Loucy (cell line): ENCODE results near the gene TBCD.

Experiments
- H2AFZ ChIP-seq: fragments of 200-600 bp; sonication (generic); 2 replicates; pipeline ENCODE4 v1.6.0; 2016; ENCODE audit warnings: antibody characterized with exemption, mild to moderate bottlenecking, low read length, moderate library complexity
- H3F3A ChIP-seq: fragments of 200-600 bp; 2 replicates; pipeline ENCODE4 v1.6.0; 2016; ENCODE audit warnings: antibody characterized with exemption, low read depth, mild to moderate bottlenecking
- H3K27me3 ChIP-seq: fragments of 200-600 bp; sonication (generic); 2 replicates; pipeline ENCODE4 v1.6.1; 2014; ENCODE audit warnings: low read length, mild to moderate bottlenecking; ENCODE audit not compliant: insufficient read depth, poor library complexity, severe bottlenecking
- H3K36me3 ChIP-seq: fragments of 200-600 bp; sonication (generic); 2 replicates; pipeline ENCODE4 v1.6.1; 2016; ENCODE audit warnings: low read length; ENCODE audit not compliant: insufficient read depth
- H3K4me1 ChIP-seq: fragments of 200-600 bp; sonication (generic); 2 replicates; pipeline ENCODE4 v1.5.1; 2014; ENCODE audit warnings: low read length, mild to moderate bottlenecking; ENCODE audit not compliant: insufficient read depth, poor library complexity, severe bottlenecking
- H3K4me2 ChIP-seq: fragments of 200-600 bp; sonication (generic); 2 replicates; pipeline ENCODE4 v1.6.0; 2014; ENCODE audit warnings: antibody characterized with exemption, low read length, low read depth, mild to moderate bottlenecking; ENCODE audit not compliant: poor library complexity, severe bottlenecking
- H3K4me3 ChIP-seq: fragments of 200-600 bp; sonication (generic); 2 replicates; pipeline ENCODE4 v1.5.1; 2014; ENCODE audit warnings: low read length, mild to moderate bottlenecking, mixed read lengths; ENCODE audit not compliant: poor library complexity, severe bottlenecking
- H3K79me2 ChIP-seq: fragments of 200-600 bp; sonication (generic); 2 replicates; pipeline ENCODE4 v1.6.1; 2014; ENCODE audit warnings: low read length; ENCODE audit not compliant: insufficient read depth
- H3K9ac ChIP-seq: fragments of 200-600 bp; sonication (generic); 2 replicates; pipeline ENCODE4 v1.6.0; 2014; ENCODE audit warnings: mild to moderate bottlenecking, low read depth, low read length, moderate library complexity; ENCODE audit not compliant: poor library complexity, severe bottlenecking
- H3K9me2 ChIP-seq: fragments of 200-600 bp; sonication (generic); replicated peaks from 2 replicates; pipeline ENCODE4 v1.6.1; 2016; ENCODE audit warnings: low read depth, low read length, mixed read lengths
- H3K9me3 ChIP-seq: fragments of 200-600 bp; sonication (generic); 2 replicates; pipeline ENCODE4 v1.6.1; 2014; ENCODE audit warnings: mild to moderate bottlenecking, antibody characterized with exemption, low read length, low read depth; ENCODE audit not compliant: insufficient read depth
- H4K20me1 ChIP-seq: fragments of 200-600 bp; sonication (generic); 2 replicates; pipeline ENCODE4 v1.6.0; 2014; ENCODE audit warnings: antibody characterized with exemption, low read length, mild to moderate bottlenecking; ENCODE audit not compliant: insufficient read depth, poor library complexity, severe bottlenecking
- CTCF ChIP-seq: fragments of 200-600 bp; sonication (generic); conservative IDR thresholded peaks from 2 replicates; pipeline ENCODE4 v1.5.1; 2014; ENCODE audit warnings: mild to moderate bottlenecking, antibody characterized with exemption, low read length
- EZH2phosphoT487 ChIP-seq: fragments of 200-600 bp; IDR thresholded peaks from 2 replicates; pipeline ENCODE4 v1.6.1; 2018; ENCODE audit warnings: antibody characterized with exemption, mild to moderate bottlenecking, moderate library complexity, borderline replicate concordance

The TBCD gene

GRCh38 chr17:82713071-82713723 lies 38.7 kb upstream of the TBCD start:
- Histone ChIP-seq H3K9me3 (no peaks in the 10 kb centered on the region), H4K20me1 (peaks cover 13% of the 10 kb centered on the region), H3K9me2 (no peaks in the 10 kb centered on the region), H2AFZ (no peak overlapping the region), H3K4me1 (peaks cover 12% of the 10 kb centered on the region), H3K27me3 (peaks cover 4% of the 10 kb centered on the region), H3K9ac (no peak overlapping the region), H3K79me2 (peaks cover 16% of the 10 kb centered on the region), H3F3A (no peaks in the 10 kb centered on the region), H3K36me3 (no peaks in the 10 kb centered on the region), H3K4me2 (no peak overlapping the region), H3K4me3 (no peak overlapping the region)
- TF ChIP-seq EZH2phosphoT487 (no peak), CTCF (no peak)

GRCh38 chr17:82716203-82717010 lies 35.5 kb upstream of the TBCD start, which contains the start of gene FN3KRP:
TSS of gene FN3KRP (plus strand) at chr17:82716706. CDS start at chr17:82716756, 50 bp downstream.
- peak within 1 kb of the TSS; percentile 98 for H3K9ac ChIP-seq
- peaks cover 24% of the 10 kb centered on the region for H3K79me2 ChIP-seq
- peak within 1 kb of the TSS; percentile 99 for H3K4me3 ChIP-seq
- peak within 1 kb of the TSS; percentile 97 for H2AFZ ChIP-seq
- no peaks in the 10 kb centered on the region for H3F3A ChIP-seq
- TF ChIP-seq CTCF: no peak
- TF ChIP-seq EZH2phosphoT487: no peak
- H3K9me3 ChIP-seq: no peaks in the 10 kb centered on the region
- peaks cover 13% of the 10 kb centered on the region for H4K20me1 ChIP-seq
- peaks cover 4% of the 10 kb centered on the region; the same call in 1 of the 2 replicates for H3K36me3 ChIP-seq
- H3K4me2 ChIP-seq: peak within 1 kb of the TSS; percentile 96
- H3K4me1 ChIP-seq: peaks cover 16% of the 10 kb centered on the region
- no peaks in the 10 kb centered on the region for H3K9me2 ChIP-seq
- peaks cover 4% of the 10 kb centered on the region for H3K27me3 ChIP-seq

- Histone ChIP-seq H3K27me3 (peaks cover 4% of the 10 kb centered on the region), H3K4me2 (peak overlapping the region; percentile 96), H3K79me2 (peaks cover 24% of the 10 kb centered on the region), H3K36me3 (peaks cover 4% of the 10 kb centered on the region; the same call in 1 of the 2 replicates), H3F3A (no peaks in the 10 kb centered on the region), H2AFZ (no peak overlapping the region), H3K4me3 (no peak overlapping the region), H3K9me2 (no peaks in the 10 kb centered on the region), H3K9ac (no peak overlapping the region), H3K9me3 (no peaks in the 10 kb centered on the region), H4K20me1 (peaks cover 13% of the 10 kb centered on the region), H3K4me1 (peaks cover 16% of the 10 kb centered on the region)
- no peak for TF ChIP-seq EZH2phosphoT487
- no peak for TF ChIP-seq CTCF
These were observed 32.7 kb upstream of the TBCD start for GRCh38 chr17:82718986-82719685.
